Measurements from ENCODE around the gene BAX. TPM values are rescaled to one million over a fixed set of nuclear protein-coding genes. Genes with fewer than 3 reads are reported as not detected.

Gene BAX
- total and polyA plus RNA-seq, 9 of the 15 experiments (the other 6 are each of a cell fraction or from before 2014, with no cell fraction given) = 3.2 to 95.4 (median 44.5) TPM

- peak; percentile 34; the same call in 1 of the 2 replicates for TF ChIP-seq HMBOX1 (IDR thresholded peaks at IDR 0.05)
- TF ChIP-seq ZNF561 (CRISPR knock-in tag; conservative IDR thresholded peaks at IDR 0.05) = no peak
- TF ChIP-seq EHMT2 (IDR thresholded peaks at IDR 0.05) = no peak
- TF ChIP-seq PHF8 (IDR thresholded peaks at IDR 0.05; ENCODE audit: borderline replicate concordance, low read length) = no peak
- no peak for TF ChIP-seq ZNF408 (CRISPR knock-in tag; IDR thresholded peaks at IDR 0.05; ENCODE audit: low read depth)
- no peak for TF ChIP-seq PRPF4 (IDR thresholded peaks at IDR 0.05; ENCODE audit: insufficient read depth, low read depth, low read length, poor library complexity, severe bottlenecking)
- no peak for TF ChIP-seq PTTG1 (tag; IDR thresholded peaks at IDR 0.05; ENCODE audit: low read depth)
- TF ChIP-seq ILK (tag; IDR thresholded peaks at IDR 0.05; ENCODE audit: borderline replicate concordance, low read depth) = no peak
- no peak for TF ChIP-seq SMAD2 (IDR thresholded peaks at IDR 0.05; ENCODE audit: low read depth, low read length)
- TF ChIP-seq MEIS2 (IDR thresholded peaks at IDR 0.05; ENCODE audit: partially characterized antibody) = no peak
- TF ChIP-seq ZC3H8 (IDR thresholded peaks at IDR 0.05) = no peak
- TF ChIP-seq NR0B1 (IDR thresholded peaks at IDR 0.05; ENCODE audit: partially characterized antibody) = no peak
- TF ChIP-seq ZNF146 (CRISPR knock-in tag; IDR thresholded peaks at IDR 0.05; ENCODE audit: unreplicated experiment) = no peak
- no peak for TF ChIP-seq ZNF717 (CRISPR knock-in tag; IDR thresholded peaks at IDR 0.05)
- TF ChIP-seq ATF2 (CRISPR knock-in tag; IDR thresholded peaks at IDR 0.05) = no peak
- no peak for TF ChIP-seq TOE1 (IDR thresholded peaks at IDR 0.05; ENCODE audit: borderline replicate concordance)
- TF ChIP-seq TOE1 (CRISPR knock-in tag; IDR thresholded peaks at IDR 0.05; ENCODE audit: borderline replicate concordance, low read depth) = peak; percentile 82
- TF ChIP-seq PCBP1 (IDR thresholded peaks at IDR 0.05; ENCODE audit: low read depth, low read length, poor library complexity, severe bottlenecking) = no peak
- TF ChIP-seq PML (IDR thresholded peaks at IDR 0.05; ENCODE audit: low read length) = no peak; the same call in 1 of the 2 replicates
- TF ChIP-seq ZNF740 (CRISPR knock-in tag; IDR thresholded peaks at IDR 0.05) = no peak
- TF ChIP-seq ZNF740 (tag; IDR thresholded peaks at IDR 0.05) = no peak
- TF ChIP-seq E2F1 (CRISPR knock-in tag; IDR thresholded peaks at IDR 0.05) = no peak; the same call in 1 of the 2 replicates
- TF ChIP-seq MAFF (IDR thresholded peaks at IDR 0.05; ENCODE audit: low read length) = peak; percentile 8; the same call in 1 of the 2 replicates
Observed at GRCh38 chr19:48966541-48967345, 12.1 kb downstream of the BAX start (continued).
